HAP-1 (cell line): ENCODE data around the gene IL21.
A peak's percentile ranks its signal among the peaks of the same experiment; 100 is the strongest.

Experiments used
- DNase-seq, 2 experiments: peaks; one replicate each; pipeline ENCODE4 v3.0.0-alpha.2; 2016 to 2020; ENCODE audit warnings: low spot score in 2 of 2
- H3K27me3 ChIP-seq: fragments of 250-450 bp; sonication (Bioruptor Pico); 2 replicates; pipeline ENCODE4 v1.5.1; 2020; ENCODE audit warnings: low read depth, mild to moderate bottlenecking, moderate library complexity
- H3K36me3 ChIP-seq: fragments of 250-450 bp; sonication (Bioruptor Pico); replicated peaks from 2 replicates; pipeline ENCODE4 v1.5.1; 2020; ENCODE audit warnings: mild to moderate bottlenecking
- H3K4me1 ChIP-seq: fragments of 250-450 bp; sonication (Bioruptor Pico); 2 replicates; pipeline ENCODE4 v1.5.1; 2020; ENCODE audit warnings: mild to moderate bottlenecking
- H3K4me3 ChIP-seq: fragments of 250-450 bp; sonication (Bioruptor Pico); 2 replicates; pipeline ENCODE4 v1.5.1; 2020; ENCODE audit warnings: mild to moderate bottlenecking, moderate library complexity
- H3K9me3 ChIP-seq: fragments of 250-450 bp; sonication (Bioruptor Pico); 2 replicates; pipeline ENCODE4 v1.5.1; 2020; ENCODE audit warnings: mild to moderate bottlenecking, moderate library complexity
- in situ Hi-C: fragments of 300-500 bp; cut with MboI; formaldehyde crosslinking; loops from 3 replicates; pipeline ENCODE4 v1.14.3; 2020; ENCODE audit warnings: low sequenced_read_pairs, inconsistent platforms, mixed read lengths

IL21 gene

GRCh38 chr4:122619611-122620010, 1.3 kb downstream of the IL21 start:
- no peaks in the 10 kb centered on the region for H3K4me1 ChIP-seq
- H3K4me3 ChIP-seq: no peak overlapping the region
- no peaks in the 10 kb centered on the region for H3K27me3 ChIP-seq
- no peaks in the 10 kb centered on the region for H3K36me3 ChIP-seq
- in situ Hi-C loops: no loop called here
- H3K9me3 ChIP-seq: no peaks in the 10 kb centered on the region
- no peak for DNase-seq

- in situ Hi-C loops: no loop called here
- Histone ChIP-seq H3K9me3 (no peaks in the 10 kb centered on the region), H3K4me1 (no peaks in the 10 kb centered on the region), H3K27me3 (no peaks in the 10 kb centered on the region), H3K4me3 (no peak overlapping the region), H3K36me3 (no peaks in the 10 kb centered on the region)
- no peak for DNase-seq
Observed at GRCh38 chr4:122617597-122618593, 3.0 kb downstream of the IL21 start.

- Histone ChIP-seq H3K27me3 (no peaks in the 10 kb centered on the region), H3K4me1 (no peaks in the 10 kb centered on the region), H3K36me3 (no peaks in the 10 kb centered on the region), H3K4me3 (no peak overlapping the region), H3K9me3 (no peaks in the 10 kb centered on the region)
- in situ Hi-C loops: no loop called here
- DNase-seq: no peak
Observed at GRCh38 chr4:122616915-122617596, 3.8 kb downstream of the IL21 start.

GRCh38 chr4:122614621-122615020, 6.2 kb downstream of the IL21 start:
- Histone ChIP-seq H3K27me3 (no peaks in the 10 kb centered on the region), H3K4me1 (no peaks in the 10 kb centered on the region), H3K36me3 (no peaks in the 10 kb centered on the region), H3K9me3 (no peaks in the 10 kb centered on the region), H3K4me3 (no peak overlapping the region)
- in situ Hi-C loops: no loop called here
- no peak for DNase-seq

- no peaks in the 10 kb centered on the region for H3K9me3 ChIP-seq
- H3K4me3 ChIP-seq: no peak overlapping the region
- no peaks in the 10 kb centered on the region for H3K36me3 ChIP-seq
- in situ Hi-C loops: no loop called here
- H3K4me1 ChIP-seq: no peaks in the 10 kb centered on the region
- no peak for DNase-seq
- H3K27me3 ChIP-seq: no peaks in the 10 kb centered on the region
Observed at GRCh38 chr4:122612540-122612939, 8.3 kb downstream of the IL21 start.

- no peaks in the 10 kb centered on the region for H3K4me1 ChIP-seq
- H3K9me3 ChIP-seq: no peaks in the 10 kb centered on the region
- no peak overlapping the region for H3K4me3 ChIP-seq
- peak in 1 of 2 experiments; percentile 52 for DNase-seq
- H3K36me3 ChIP-seq: no peaks in the 10 kb centered on the region
- H3K27me3 ChIP-seq: peaks cover 5% of the 10 kb centered on the region; the same call in 1 of the 2 replicates
- in situ Hi-C loops: loop anchor here (10.0 kb wide), 1 partner anchor 318 kb away; the partner anchor contains the start of gene NUDT6
Observed at GRCh38 chr4:122606364-122607043, 14.4 kb downstream of the IL21 start.

GRCh38 chr4:122604146-122604545, 16.7 kb downstream of the IL21 start:
- DNase-seq: no peak
- Histone ChIP-seq H3K4me3 (no peak overlapping the region), H3K4me1 (no peaks in the 10 kb centered on the region), H3K9me3 (no peaks in the 10 kb centered on the region), H3K36me3 (no peaks in the 10 kb centered on the region), H3K27me3 (peaks cover 7% of the 10 kb centered on the region; the same call in 1 of the 2 replicates)
- in situ Hi-C loops: loop anchor here (10.0 kb wide), 1 partner anchor 321 kb away; the partner anchor contains the start of gene NUDT6

- Histone ChIP-seq H3K4me1 (no peaks in the 10 kb centered on the region), H3K36me3 (no peaks in the 10 kb centered on the region), H3K9me3 (no peaks in the 10 kb centered on the region), H3K4me3 (no peak overlapping the region), H3K27me3 (peaks cover 7% of the 10 kb centered on the region; the same call in 1 of the 2 replicates)
- in situ Hi-C loops: loop anchor here (10.0 kb wide), 1 partner anchor 322 kb away; the partner anchor contains the start of gene NUDT6
- no peak for DNase-seq
Observed at GRCh38 chr4:122603156-122603574, 17.7 kb downstream of the IL21 start.

- Histone ChIP-seq H3K36me3 (no peaks in the 10 kb centered on the region), H3K9me3 (no peaks in the 10 kb centered on the region), H3K4me3 (no peak overlapping the region), H3K27me3 (peaks cover 7% of the 10 kb centered on the region; the same call in 1 of the 2 replicates), H3K4me1 (no peaks in the 10 kb centered on the region)
- peak; percentile 17 to 42 for DNase-seq
- in situ Hi-C loops: loop anchor here (10.0 kb wide), 1 partner anchor 322 kb away; the partner anchor contains the start of gene NUDT6
Observed at GRCh38 chr4:122602277-122603142, 18.4 kb downstream of the IL21 start.

- no peak overlapping the region for H3K4me3 ChIP-seq
- H3K27me3 ChIP-seq: no peaks in the 10 kb centered on the region
- no peaks in the 10 kb centered on the region for H3K36me3 ChIP-seq
- in situ Hi-C loops: no loop called here
- H3K9me3 ChIP-seq: no peaks in the 10 kb centered on the region
- H3K4me1 ChIP-seq: no peaks in the 10 kb centered on the region
- DNase-seq: no peak
Observed at GRCh38 chr4:122591196-122591595, 29.7 kb downstream of the IL21 start.

GRCh38 chr4:122588453-122589238, 32.2 kb downstream of the IL21 start:
- H3K4me3 ChIP-seq: no peak overlapping the region
- no peaks in the 10 kb centered on the region for H3K9me3 ChIP-seq
- H3K4me1 ChIP-seq: no peaks in the 10 kb centered on the region
- H3K27me3 ChIP-seq: no peaks in the 10 kb centered on the region
- DNase-seq: no peak
- H3K36me3 ChIP-seq: no peaks in the 10 kb centered on the region
- in situ Hi-C loops: no loop called here

GRCh38 chr4:122584519-122584918, 36.3 kb downstream of the IL21 start:
- Histone ChIP-seq H3K4me1 (no peaks in the 10 kb centered on the region), H3K36me3 (no peaks in the 10 kb centered on the region), H3K4me3 (no peak overlapping the region), H3K9me3 (no peaks in the 10 kb centered on the region), H3K27me3 (no peaks in the 10 kb centered on the region)
- in situ Hi-C loops: no loop called here
- DNase-seq: no peak
